SH-SY5Y (cell line): ENCODE measurements around the gene WDR3.

Experiments
- GATA2 ChIP-seq: IDR thresholded peaks from 2 replicates; pipeline ENCODE4 v1.6.1; 2011; ENCODE audit warnings: mild to moderate bottlenecking, low read depth, low read length
- GATA3 ChIP-seq: IDR thresholded peaks from 2 replicates; pipeline ENCODE4 v1.6.1; 2011; ENCODE audit warnings: low read depth, mild to moderate bottlenecking, low read length, moderate library complexity

Gene WDR3

DNA sequence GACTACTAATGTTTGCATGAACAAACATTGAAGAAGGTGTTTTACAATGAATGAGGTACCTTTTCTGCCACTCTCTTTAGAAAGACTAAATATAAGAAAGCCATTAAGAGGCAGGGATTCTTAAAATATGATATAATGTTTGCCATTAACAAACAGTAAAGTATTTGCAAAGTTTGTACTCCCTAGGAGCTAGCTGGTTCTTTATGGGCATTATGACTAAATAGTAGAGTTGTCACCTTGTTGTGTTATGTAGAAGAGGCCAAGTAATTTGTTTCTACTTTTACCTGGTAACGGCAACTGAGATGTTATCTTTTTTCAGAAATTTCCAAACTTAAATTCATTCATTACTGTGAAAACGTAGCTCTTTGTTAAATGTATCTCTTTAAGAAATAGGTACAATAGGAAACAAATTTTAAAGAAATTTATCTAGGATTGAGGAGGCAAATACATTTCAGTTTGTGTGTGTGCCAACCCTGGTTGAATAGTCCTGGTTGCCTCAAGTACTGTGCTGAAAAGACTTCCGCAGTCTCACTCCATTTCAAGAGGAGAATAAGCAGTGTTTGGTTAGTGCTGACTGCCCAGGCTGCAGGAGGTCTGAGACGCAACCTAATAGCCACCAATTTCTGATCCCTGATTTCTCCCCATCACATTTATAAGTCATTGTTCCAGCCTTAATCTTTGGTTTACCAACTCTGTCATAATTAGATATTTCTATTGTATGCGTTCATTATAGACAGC lies 52.1 kb downstream of the WDR3 start:
- TF ChIP-seq GATA3 = no peak
- TF ChIP-seq GATA2 = no peak

DNA sequence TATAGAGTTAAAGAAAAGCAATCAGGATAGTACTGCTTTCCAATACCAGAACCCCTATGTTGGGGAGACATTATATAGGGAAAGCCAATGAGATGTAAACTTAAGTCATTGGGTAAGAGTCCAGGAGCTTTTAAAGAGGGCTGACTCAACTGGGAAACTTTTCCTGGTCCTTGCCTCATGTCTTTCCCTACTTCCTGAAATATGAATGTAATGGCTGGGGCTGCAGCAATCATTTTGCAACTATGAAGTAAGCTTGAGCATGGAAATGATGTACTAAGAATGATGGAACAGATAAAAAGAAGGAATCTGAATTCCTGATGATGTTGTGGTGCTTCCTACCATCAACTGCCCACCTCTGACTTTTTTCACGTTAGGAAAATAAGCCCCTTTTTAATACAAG lies 55.7 kb downstream of the WDR3 start:
- TF ChIP-seq GATA2 (no peak), GATA3 (no peak)

DNA sequence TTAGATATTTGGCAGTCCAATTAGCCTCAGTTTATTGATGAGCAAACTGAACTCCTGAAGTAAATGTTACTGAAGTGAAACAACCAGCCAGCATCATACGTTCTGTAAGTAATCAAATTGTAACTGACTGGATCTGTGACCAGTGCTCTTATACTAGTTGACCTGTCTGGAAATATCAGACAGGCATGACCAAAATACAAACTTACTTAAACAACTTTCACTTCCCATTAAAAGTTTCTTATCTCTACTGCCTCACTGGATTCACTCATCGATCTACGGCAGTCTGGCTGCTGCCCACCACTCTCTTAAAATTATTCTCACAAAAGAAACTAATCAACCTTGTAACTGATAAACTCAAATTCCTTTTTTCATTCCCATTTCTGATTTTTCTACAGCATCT lies 56.4 kb downstream of the WDR3 start:
- TF ChIP-seq GATA3 (no peak), GATA2 (no peak)

DNA sequence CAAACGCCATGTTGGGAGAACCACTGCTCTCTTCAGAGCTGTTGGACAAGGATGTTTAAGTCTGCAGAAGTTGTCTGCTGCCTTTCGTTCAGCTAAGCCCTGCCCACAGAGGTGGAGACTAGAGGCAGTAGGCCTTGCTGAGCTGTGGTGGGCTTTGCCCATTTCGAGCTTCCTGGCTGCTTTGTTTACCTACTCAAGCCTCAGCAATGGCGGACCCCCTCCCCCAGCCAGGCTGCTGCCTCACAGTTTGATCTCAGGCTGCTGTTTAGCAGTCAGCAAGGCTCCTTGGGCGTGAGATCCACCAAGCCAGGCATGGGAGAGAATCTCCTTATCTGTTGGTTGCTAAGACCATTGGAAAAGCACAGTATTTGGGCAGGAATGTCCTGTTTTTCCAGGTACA lies 74.8 kb downstream of the WDR3 start:
- no peak for TF ChIP-seq GATA3
- no peak for TF ChIP-seq GATA2

DNA sequence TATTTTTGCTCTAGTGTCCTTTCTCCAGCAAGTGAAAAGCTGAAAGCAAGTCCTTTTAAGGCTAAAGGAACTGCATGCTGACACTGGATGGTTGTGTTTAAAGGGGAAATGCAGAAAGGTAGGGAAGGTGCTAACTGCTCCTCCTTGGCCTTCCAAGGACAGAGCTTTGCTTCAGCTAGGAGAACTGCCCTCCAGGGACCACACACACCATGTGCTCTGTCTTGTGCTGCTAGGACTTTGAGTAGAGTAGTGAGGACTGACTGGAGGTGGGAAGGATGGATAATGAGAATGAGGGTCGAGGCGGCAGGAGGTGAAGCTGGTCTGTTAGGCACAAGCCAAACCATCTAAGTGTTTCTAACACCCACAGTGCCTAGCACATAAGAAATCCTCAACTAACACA lies 77.9 kb downstream of the WDR3 start:
- TF ChIP-seq GATA3 (no peak), GATA2 (no peak)

DNA sequence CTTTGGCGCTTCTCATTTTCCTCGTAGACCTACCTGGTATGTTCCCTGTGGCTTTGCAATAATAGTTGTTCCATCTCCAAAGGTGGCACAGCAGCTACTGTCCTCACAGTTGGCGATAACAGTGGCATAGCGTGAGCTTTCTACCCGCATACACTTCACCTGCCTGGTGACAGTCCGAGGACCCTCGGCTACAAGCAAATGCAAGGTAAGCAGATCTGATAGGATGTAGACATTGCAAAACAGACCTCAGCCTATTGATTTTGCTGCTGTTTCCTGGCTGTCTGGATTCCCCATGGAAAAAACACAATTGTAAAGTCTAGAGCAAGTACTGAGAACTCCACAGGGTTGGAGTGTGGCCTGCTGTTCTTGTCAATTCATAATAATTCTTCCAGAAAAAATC lies 78.5 kb downstream of the WDR3 start:
- TF ChIP-seq GATA3 (no peak), GATA2 (no peak)

DNA sequence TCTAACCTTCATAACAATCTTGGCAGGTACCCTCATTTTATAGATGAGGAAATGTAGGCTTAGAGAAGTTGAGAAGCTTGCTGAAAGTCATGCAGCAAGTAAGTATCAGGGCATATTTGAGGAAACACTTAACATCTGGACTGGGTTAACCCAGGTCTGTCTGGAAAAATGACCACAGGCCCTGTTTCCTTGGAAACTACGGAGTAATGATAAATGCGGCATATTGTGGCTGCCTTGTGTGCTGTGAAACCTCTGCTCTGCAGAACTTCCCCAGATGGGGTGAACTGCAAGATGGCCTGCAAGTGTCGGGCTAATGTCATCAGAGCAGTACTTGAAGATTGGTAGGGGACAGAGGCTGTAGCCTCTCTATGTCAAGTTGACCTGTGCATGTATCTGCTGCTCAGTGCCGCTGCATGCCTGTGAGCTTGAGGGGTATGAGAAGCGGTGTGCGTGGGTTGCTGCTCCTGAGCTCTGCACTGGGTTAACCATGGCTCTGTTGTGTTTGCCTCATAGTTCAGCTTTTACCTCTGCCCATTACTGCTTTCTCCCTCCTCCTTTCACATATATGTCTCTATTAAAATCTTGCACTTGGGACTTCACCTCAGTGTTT lies 83.1 kb downstream of the WDR3 start:
- no peak for TF ChIP-seq GATA3
- no peak for TF ChIP-seq GATA2

DNA sequence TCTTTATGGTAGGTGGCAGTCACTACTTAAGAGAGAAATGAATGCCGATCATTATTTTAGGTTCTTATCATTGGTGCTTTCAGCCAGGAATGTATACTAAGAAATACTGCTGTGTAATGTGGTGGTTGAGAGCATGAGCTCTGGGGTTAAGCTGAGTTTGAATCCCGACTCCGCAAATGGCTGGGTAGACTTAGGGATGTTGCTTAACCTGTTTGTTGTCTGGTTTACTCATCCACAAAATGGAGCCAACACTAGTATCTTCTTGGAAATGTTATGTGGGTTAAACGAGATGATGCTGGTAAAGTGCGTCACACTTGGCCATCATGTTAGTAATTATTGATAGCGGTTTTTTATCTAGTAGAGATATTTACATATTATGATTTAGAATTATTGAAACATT lies 83.8 kb downstream of the WDR3 start:
- TF ChIP-seq GATA2 (no peak), GATA3 (no peak)

DNA sequence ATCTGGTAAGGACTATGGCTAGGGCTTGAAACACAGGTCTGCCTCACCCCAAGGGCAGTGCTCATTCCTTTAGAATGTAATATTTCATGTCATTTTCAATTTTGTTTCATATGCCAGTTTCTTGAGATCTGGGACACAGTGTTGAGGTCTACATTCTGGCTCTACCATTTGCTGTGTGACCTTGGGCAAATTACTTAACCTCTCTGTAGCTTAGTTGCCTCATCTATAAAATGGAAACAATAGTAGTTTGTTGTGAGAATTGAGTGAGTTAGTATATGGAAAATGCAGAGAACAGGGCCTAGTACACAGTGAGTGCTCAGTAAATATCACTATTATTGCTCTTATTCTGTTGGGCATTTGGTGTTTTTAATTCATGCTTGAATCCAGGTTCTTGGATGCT lies 84.4 kb downstream of the WDR3 start:
- no peak for TF ChIP-seq GATA3
- TF ChIP-seq GATA2 = no peak
